H9 (cell line): ENCODE results near the gene RYR1. TPM values are rescaled to one million over a fixed set of nuclear protein-coding genes. Genes with fewer than 3 reads are reported as not detected.
A peak's percentile ranks its signal among the peaks of the same experiment; 100 is the strongest.

Experiments used
- DNase-seq: peaks from one replicate; pipeline ENCODE4 v3.0.0-alpha.2; 2017
- H2AFZ ChIP-seq: one replicate; pipeline ENCODE4 v1.6.1; 2013; ENCODE audit warnings: mild to moderate bottlenecking, low read length, control low read depth, moderate library complexity
- H2AK5ac ChIP-seq: 2 replicates; pipeline ENCODE4 v1.6.1; 2013; ENCODE audit warnings: low read length, control low read depth, mixed read lengths; ENCODE audit not compliant: insufficient read length
- H2BK120ac ChIP-seq: one replicate; pipeline ENCODE4 v1.6.1; 2013; ENCODE audit warnings: low read depth, mild to moderate bottlenecking, low read length, control low read depth, inconsistent platforms; ENCODE audit not compliant: poor library complexity, severe bottlenecking
- H2BK12ac ChIP-seq: 2 replicates; pipeline ENCODE4 v1.6.1; 2013; ENCODE audit warnings: low read length, control low read depth, mixed read lengths, low read depth; ENCODE audit not compliant: insufficient read length
- H2BK15ac ChIP-seq: 2 replicates; pipeline ENCODE4 v1.6.1; 2013; ENCODE audit warnings: low read depth, low read length, control low read depth
- H2BK20ac ChIP-seq: one replicate; pipeline ENCODE4 v1.6.1; 2013; ENCODE audit warnings: low read depth, mild to moderate bottlenecking, low read length, control low read depth, inconsistent platforms; ENCODE audit not compliant: poor library complexity, severe bottlenecking
- H2BK5ac ChIP-seq: 2 replicates; pipeline ENCODE4 v1.6.1; 2013; ENCODE audit warnings: low read length, control low read depth, mixed read lengths; ENCODE audit not compliant: insufficient read length
- H3K14ac ChIP-seq: 2 replicates; pipeline ENCODE4 v1.6.1; 2013; ENCODE audit warnings: low read length, control low read depth; ENCODE audit not compliant: insufficient read depth
- H3K18ac ChIP-seq: 2 replicates; pipeline ENCODE4 v1.6.1; 2013; ENCODE audit warnings: low read depth, mild to moderate bottlenecking, mixed read lengths, low read length, control low read depth; ENCODE audit not compliant: insufficient read length
- H3K23ac ChIP-seq: 2 replicates; pipeline ENCODE4 v1.6.1; 2013; ENCODE audit warnings: low read length, control low read depth, mixed read lengths, low read depth; ENCODE audit not compliant: insufficient read length
- H3K23me2 ChIP-seq: 2 replicates; pipeline ENCODE4 v1.6.1; 2013; ENCODE audit warnings: low read depth, mild to moderate bottlenecking, mixed read lengths, low read length, control low read depth; ENCODE audit not compliant: insufficient read length, poor library complexity, severe bottlenecking
- H3K27ac ChIP-seq: 2 replicates; pipeline ENCODE4 v1.5.1; 2013; ENCODE audit warnings: low read length, control low read depth, mixed read lengths, low read depth; ENCODE audit not compliant: insufficient read length
- H3K27me3 ChIP-seq: 2 replicates; pipeline ENCODE4 v1.6.1; 2013; ENCODE audit warnings: low read length, control low read depth, inconsistent platforms; ENCODE audit not compliant: insufficient read depth
- H3K4ac ChIP-seq: 2 replicates; pipeline ENCODE4 v1.6.1; 2013; ENCODE audit warnings: low read depth, mild to moderate bottlenecking, control low read depth, inconsistent platforms, low read length, moderate library complexity
- H3K4me1 ChIP-seq: 2 replicates; pipeline ENCODE4 v1.6.1; 2013; ENCODE audit warnings: low read length, control low read depth, inconsistent platforms; ENCODE audit not compliant: insufficient read depth
- H3K4me2 ChIP-seq: 2 replicates; pipeline ENCODE4 v1.6.1; 2013; ENCODE audit warnings: low read length, control low read depth, mixed read lengths; ENCODE audit not compliant: insufficient read length, insufficient read depth
- H3K56ac ChIP-seq: 2 replicates; pipeline ENCODE4 v1.6.1; 2013; ENCODE audit warnings: low read depth, mild to moderate bottlenecking, mixed read lengths, low read length, control low read depth; ENCODE audit not compliant: insufficient read length
- H3K79me1 ChIP-seq: 2 replicates; pipeline ENCODE4 v1.6.1; 2013; ENCODE audit warnings: low read depth, mild to moderate bottlenecking, moderate library complexity, low read length, control low read depth, inconsistent platforms; ENCODE audit not compliant: insufficient read depth, poor library complexity, severe bottlenecking
- H3K79me2 ChIP-seq: 2 replicates; pipeline ENCODE4 v1.6.1; 2013; ENCODE audit warnings: low read length, control low read depth, inconsistent platforms; ENCODE audit not compliant: insufficient read depth
- H3K9ac ChIP-seq: 2 replicates; pipeline ENCODE4 v1.6.1; 2013; ENCODE audit warnings: low read length, control low read depth, mixed read lengths; ENCODE audit not compliant: insufficient read length; ENCODE audit errors: extremely low read depth
- H3K9me3 ChIP-seq: one replicate; pipeline ENCODE4 v1.6.1; 2013; ENCODE audit warnings: low read depth, low read length, inconsistent platforms; ENCODE audit not compliant: control insufficient read depth
- H3T11ph ChIP-seq: one replicate; pipeline ENCODE4 v1.6.1; 2013; ENCODE audit warnings: mild to moderate bottlenecking, low read length, control low read depth, inconsistent platforms
- H4K20me1 ChIP-seq: one replicate; pipeline ENCODE4 v1.6.1; 2013; ENCODE audit not compliant: control insufficient read depth, insufficient read length, insufficient read depth
- H4K5ac ChIP-seq: 2 replicates; pipeline ENCODE4 v1.6.1; 2013; ENCODE audit warnings: low read depth, mild to moderate bottlenecking, mixed read lengths, low read length, control low read depth; ENCODE audit not compliant: insufficient read length
- H4K8ac ChIP-seq: replicated peaks from 2 replicates; pipeline ENCODE4 v1.6.1; 2013; ENCODE audit warnings: low read length, control low read depth, mixed read lengths, low read depth; ENCODE audit not compliant: insufficient read length
- H4K91ac ChIP-seq: 2 replicates; pipeline ENCODE4 v1.6.1; 2013; ENCODE audit warnings: low read depth, mild to moderate bottlenecking, moderate library complexity, mixed read lengths, low read length, control low read depth; ENCODE audit not compliant: insufficient read length
- H3K27ac Mint-ChIP-seq, 3 experiments: 2 replicates in 2 of 3; 3 replicates in 1 of 3; pipeline ENCODE4 v1.8.0; 2020 to 2021; ENCODE audit warnings: mixed read lengths in 3 of 3, mild to moderate bottlenecking in 1 of 3, moderate library complexity in 1 of 3
- H3K27me3 Mint-ChIP-seq: 2 replicates; pipeline ENCODE4 v1.8.0; 2021; ENCODE audit warnings: low read depth, mild to moderate bottlenecking, moderate library complexity, mixed read lengths
- H3K36me3 Mint-ChIP-seq, 3 experiments: 2 replicates in 2 of 3; 3 replicates in 1 of 3; pipeline ENCODE4 v1.8.0; 2020 to 2021; ENCODE audit warnings: low read depth in 3 of 3, mixed read lengths in 3 of 3; ENCODE audit not compliant: insufficient read depth in 1 of 3
- H3K4me1 Mint-ChIP-seq, 2 experiments: 2 replicates each; pipeline ENCODE4 v1.8.0; 2020; ENCODE audit warnings: mixed read lengths in 2 of 2
- H3K4me3 Mint-ChIP-seq, 2 experiments: 2 replicates in 1 of 2; 3 replicates in 1 of 2; pipeline ENCODE4 v1.8.0; 2020 to 2021; ENCODE audit warnings: mild to moderate bottlenecking in 2 of 2, mixed read lengths in 2 of 2, moderate library complexity in 1 of 2
- H3K9me3 Mint-ChIP-seq, 2 experiments: 2 replicates in 1 of 2; 3 replicates in 1 of 2; pipeline ENCODE4 v1.8.0; 2020; ENCODE audit warnings: mild to moderate bottlenecking in 2 of 2, mixed read lengths in 2 of 2, moderate library complexity in 1 of 2
- WGBS: extraction: QIAGEN DNeasy Blood & Tissue Kit; methylation state at CpG from one replicate; pipeline ENCODE4 v1.1.7; 2013; ENCODE audit warnings: missing lambda C conversion rate, low lambda C conversion rate, mixed read lengths; ENCODE audit not compliant: insufficient read length; ENCODE audit errors: extremely low coverage; 5-methylcytosine and 5-hydroxymethylcytosine counted together
- total RNA-seq: library from RNA; stranded (reverse); gene quantifications from 2 replicates; pipeline ENCODE4 v1.2.1, GENCODE V29; 2021
- TF ChIP-seq, protein P1 (sequence below): fragments of 200-600 bp; sonication (generic); conservative IDR thresholded peaks from 3 replicates; pipeline ENCODE4 v1.8.0; 2021; ENCODE audit warnings: antibody characterized with exemption, mild to moderate bottlenecking

RYR1 gene
- total RNA-seq, 1 experiment from 2014 or later: 8.9 TPM

DNA sequence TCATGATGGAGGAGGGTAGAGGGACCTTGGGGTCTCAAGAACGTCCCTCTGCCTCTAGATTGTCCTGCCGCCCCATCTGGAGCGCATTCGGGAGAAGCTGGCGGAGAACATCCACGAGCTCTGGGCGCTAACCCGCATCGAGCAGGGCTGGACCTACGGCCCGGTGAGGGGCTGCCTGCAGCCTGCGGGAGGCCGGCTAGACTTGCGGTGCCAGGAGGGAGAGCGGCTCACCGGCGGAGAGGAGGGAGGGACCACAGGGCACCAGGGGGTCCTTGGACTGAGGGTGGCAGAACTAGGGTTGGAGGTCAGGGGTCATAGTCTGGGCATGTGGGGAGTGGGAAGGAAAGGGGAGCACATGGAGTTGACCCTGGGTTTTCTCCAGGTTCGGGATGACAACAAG lies 29.9 kb downstream of the RYR1 start:
- Histone ChIP-seq H2BK12ac (no peak overlapping the region), H4K8ac (no peak overlapping the region), H3K79me1 (no peaks in the 10 kb centered on the region), H2BK20ac (no peak overlapping the region), H3K23me2 (no peaks in the 10 kb centered on the region), H2BK15ac (no peak overlapping the region), H4K5ac (no peak overlapping the region), H3K9ac (no peak overlapping the region), H3K4me1 (no peaks in the 10 kb centered on the region), H3K14ac (no peak overlapping the region; the same call in 1 of the 2 replicates), H3T11ph (no peak overlapping the region), H3K56ac (no peak overlapping the region), H3K27me3 (no peaks in the 10 kb centered on the region), H2BK5ac (no peak overlapping the region), H3K27ac (no peak overlapping the region), H3K4ac (no peak overlapping the region), H2BK120ac (no peak overlapping the region), H2AFZ (no peak overlapping the region), H2AK5ac (no peak overlapping the region), H4K20me1 (no peaks in the 10 kb centered on the region), H3K18ac (no peak overlapping the region), H3K9me3 (no peaks in the 10 kb centered on the region), H3K79me2 (no peaks in the 10 kb centered on the region), H3K23ac (no peak overlapping the region), H4K91ac (no peak overlapping the region), H3K4me2 (no peak overlapping the region)
- Mint-ChIP-seq H3K4me3 (no peak overlapping the region), H3K27ac (peak overlapping the region in 1 of 3 experiments; percentile 34; a peak in 3 of 7 replicates), H3K36me3 (peaks cover 37 to 40% (median 37%) of the 10 kb centered on the region in 3 experiments), H3K9me3 (no peaks in the 10 kb centered on the region; a peak in 1 of 5 replicates), H3K27me3 (no peaks in the 10 kb centered on the region), H3K4me1 (no peaks in the 10 kb centered on the region)
- no peak for DNase-seq
- TF ChIP-seq, protein P1, sequence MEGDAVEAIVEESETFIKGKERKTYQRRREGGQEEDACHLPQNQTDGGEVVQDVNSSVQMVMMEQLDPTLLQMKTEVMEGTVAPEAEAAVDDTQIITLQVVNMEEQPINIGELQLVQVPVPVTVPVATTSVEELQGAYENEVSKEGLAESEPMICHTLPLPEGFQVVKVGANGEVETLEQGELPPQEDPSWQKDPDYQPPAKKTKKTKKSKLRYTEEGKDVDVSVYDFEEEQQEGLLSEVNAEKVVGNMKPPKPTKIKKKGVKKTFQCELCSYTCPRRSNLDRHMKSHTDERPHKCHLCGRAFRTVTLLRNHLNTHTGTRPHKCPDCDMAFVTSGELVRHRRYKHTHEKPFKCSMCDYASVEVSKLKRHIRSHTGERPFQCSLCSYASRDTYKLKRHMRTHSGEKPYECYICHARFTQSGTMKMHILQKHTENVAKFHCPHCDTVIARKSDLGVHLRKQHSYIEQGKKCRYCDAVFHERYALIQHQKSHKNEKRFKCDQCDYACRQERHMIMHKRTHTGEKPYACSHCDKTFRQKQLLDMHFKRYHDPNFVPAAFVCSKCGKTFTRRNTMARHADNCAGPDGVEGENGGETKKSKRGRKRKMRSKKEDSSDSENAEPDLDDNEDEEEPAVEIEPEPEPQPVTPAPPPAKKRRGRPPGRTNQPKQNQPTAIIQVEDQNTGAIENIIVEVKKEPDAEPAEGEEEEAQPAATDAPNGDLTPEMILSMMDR: no peak
- no CpG with 5 or more reads among the region's 18 CpGs for WGBS
